HG03139 (cell line): ENCODE data around the gene CCR7.
A peak's percentile ranks its signal among the peaks of the same experiment; 100 is the strongest.

ENCODE experiments used
- ATAC-seq: cut with Tn5 transposase; IDR thresholded peaks from one replicate; pipeline ENCODE4 v1.9.1; 2021; ENCODE audit not compliant: unreplicated experiment

The CCR7 gene

GRCh38 chr17:40519089-40519775, 46.0 kb downstream of the CCR7 start:
- ATAC-seq, result no peak

- ATAC-seq, result no peak
Observed at GRCh38 chr17:40518401-40519088, 46.7 kb downstream of the CCR7 start.

DNA sequence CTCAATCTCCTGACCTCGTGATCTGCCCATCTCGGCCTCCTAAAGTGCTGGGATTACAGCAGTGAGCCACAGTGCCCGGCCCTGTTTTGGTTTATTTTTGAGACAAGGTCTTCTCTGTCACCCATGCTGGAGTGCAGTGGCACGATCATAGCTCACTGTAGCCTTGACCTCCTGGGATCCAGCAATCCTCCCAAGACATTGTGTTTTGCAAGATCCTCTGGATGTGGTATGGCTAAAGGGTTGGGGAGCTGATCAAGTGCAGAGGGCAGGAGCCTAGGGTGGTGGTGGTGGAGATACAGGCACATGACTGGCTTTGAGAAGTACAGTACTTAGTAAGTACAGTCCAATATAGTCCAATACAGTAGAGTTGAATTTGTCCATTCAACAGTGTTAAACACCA, 47.3 kb downstream of the CCR7 start:
- ATAC-seq, result no peak

DNA sequence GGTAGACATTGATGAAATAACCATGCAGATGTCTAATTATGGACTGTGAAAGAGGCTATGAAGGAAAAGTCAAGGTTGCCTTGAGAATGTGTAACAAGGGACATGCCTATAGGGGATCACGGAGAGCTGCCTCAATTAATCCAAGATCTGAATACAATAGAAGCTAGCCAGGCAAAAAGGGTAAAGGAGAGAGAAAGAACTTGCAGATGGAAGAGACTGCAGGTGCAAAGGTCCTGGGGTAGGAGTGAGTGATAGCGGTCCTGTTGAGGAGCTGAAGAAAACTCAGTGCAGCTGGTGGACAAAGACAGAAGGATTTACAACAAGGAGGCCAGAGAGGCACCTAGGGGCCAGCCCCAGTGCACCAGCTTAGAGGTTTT, 48.0 kb downstream of the CCR7 start:
- no peak for ATAC-seq

- peak; percentile 69 for ATAC-seq
Observed at GRCh38 chr17:40516581-40517285, 48.5 kb downstream of the CCR7 start.

DNA sequence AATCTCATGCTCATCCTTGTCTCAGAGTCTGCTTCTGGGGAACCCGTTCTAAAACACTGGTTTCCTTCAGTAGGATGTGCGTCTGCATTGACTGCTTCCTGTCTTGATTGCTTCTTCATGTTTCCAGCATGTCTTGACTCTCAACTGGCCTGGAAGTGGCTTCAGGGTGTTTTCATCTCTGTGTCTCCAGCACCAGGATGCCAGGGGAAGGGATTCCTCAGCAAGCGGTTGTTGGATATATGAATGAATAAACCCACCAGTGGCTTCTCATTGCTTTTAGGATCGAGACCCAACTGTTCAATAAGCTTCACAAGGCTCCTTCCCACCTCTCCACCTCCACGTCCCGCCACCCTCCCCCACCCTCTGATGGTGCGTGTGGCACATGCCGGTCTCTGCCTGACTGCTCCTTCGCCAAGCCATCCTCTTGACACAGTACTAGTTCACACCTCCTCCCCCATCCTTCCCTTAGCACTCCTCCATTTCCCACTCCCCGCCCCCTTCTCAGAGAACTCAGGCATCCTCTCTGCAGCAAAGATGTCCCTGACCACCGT, 49.7 kb downstream of the CCR7 start:
- no peak for ATAC-seq

- no peak for ATAC-seq
Observed at GRCh38 chr17:40515011-40515410, 50.3 kb downstream of the CCR7 start.

DNA sequence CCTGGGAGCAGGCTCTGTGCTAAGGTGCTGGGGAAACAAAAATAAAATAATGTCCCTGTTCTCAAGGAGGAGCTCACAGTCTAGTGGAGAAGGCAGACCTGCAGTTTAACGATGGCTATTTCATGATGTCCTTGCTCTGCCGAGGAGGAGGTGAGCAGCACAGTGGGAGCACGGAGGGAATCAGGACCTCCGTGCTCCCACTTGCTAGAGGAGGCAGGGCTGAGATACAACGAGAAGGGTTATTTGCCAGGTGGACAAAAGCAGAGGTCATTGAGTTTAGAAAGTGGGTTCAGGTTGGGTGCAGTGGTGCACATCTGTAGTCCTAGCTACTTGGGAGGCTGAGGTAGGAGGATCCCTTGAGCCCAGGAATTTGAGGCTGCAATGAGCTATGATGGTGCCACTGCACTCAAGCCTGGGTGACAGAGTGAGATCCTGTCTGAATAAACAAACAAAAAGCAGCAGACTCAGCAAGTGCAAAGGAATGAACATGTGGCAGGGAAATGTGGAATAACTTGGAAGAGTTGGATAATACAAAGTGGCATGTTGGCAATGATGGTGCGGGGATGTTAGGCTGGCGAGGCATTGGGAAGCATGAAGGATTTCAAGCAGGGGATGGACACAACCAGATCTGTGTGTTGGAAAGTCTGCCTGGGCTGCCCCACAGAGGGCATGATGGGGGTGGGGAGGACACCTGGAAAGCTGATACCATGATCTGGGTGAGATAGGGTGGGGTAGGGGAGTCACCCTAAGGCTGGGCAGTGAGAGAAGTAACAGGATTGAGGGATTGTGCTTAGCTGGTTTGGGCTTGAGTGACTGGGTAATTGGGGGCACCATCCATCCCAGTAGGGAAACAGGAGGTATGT, 51.0 kb downstream of the CCR7 start:
- no peak for ATAC-seq

DNA sequence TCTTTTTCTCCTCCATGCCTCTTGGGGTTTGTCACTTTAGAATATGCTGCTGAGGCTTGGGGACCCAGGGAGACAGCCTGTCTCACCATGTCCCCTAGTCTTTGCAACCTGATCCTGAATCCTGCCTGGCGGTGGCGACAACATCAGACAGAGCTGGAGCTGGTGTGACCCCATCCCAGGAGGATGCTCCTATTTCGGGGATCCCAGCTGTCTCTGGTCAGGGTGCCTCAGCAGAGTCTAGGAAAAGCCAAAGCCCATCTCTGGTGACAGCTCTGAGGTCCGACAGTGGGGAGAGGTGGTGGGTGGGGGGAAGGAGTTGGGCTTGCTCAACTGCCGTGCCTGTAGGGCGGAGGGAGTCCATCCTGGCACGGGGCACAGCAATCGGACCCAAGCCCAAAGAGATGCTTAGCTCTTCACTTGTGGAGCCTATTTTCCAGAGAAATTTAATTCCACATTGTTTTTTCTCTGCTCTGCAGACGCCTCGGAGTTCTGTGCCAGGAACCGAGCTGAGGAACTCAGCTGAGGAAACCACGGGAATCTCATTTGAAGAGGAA, 53.5 kb downstream of the CCR7 start:
- ATAC-seq, result no peak

GRCh38 chr17:40511136-40511535, 54.1 kb downstream of the CCR7 start:
- no peak for ATAC-seq

GRCh38 chr17:40510328-40510648, 55.0 kb downstream of the CCR7 start:
- no peak for ATAC-seq

DNA sequence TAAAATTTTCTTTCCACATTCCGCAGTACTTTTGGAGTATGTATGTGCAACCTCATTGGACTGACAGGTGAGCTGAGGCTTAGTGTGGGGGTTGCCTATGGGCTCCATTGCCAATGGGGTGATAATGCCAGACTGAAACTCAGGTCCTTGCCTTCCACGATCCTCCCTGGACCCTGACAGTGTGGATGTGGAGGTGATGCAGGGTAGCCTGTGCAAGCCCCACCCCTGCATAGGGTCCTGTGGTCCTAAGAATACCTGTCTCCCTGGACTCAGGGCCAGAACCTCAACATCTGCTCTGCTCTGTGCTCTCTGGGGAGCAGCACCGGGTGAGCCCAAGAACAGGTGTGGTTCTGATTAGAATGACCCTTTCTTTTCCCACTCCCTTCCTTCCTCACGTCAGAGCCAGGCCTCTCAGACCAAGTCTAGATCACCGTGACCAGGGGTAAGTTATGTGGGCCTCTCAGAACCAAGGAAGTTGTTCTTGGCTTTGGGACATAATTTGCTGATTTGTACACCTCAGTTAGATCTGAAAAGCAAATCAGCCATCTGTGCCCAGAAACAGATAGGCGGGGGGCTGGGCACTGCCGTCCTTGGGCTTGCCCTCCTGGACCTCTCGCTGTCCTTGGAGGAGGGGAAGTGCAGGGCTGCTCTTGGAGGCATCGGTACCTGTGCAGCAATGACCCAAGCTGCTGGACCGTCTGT, 55.5 kb downstream of the CCR7 start:
- no peak for ATAC-seq

DNA sequence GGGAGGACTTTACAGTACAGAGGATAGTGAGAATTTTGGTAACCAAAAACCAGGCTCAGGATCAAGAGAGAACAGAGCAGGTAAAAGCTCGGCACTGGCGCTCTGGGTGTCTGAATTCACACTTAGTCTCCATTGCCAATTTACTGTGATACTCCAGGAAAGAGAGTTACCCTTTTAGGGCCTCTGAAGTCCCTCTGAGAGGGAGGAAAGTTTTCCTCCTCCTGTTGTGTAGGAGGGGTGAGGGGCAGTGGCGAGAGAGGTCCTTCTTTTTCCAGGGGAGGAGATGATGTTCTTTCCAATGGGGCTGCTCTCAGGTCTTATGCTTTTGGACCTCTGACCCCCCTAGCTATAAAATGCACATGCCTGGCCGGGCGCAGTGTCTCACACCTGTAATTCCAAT, 58.5 kb downstream of the CCR7 start:
- ATAC-seq, result no peak
